ENCODE results near the gene GOLGA6C.

GRCh38 chr15:75224281-75224680, 33.9 kb upstream of the GOLGA6C start:
- TF ChIP-seq CTCF (conservative IDR thresholded peaks at IDR 0.05 in 1 of 2, IDR thresholded peaks at IDR 0.05 in 1 of 2; ENCODE audit: extremely low read depth in 1 of 2, insufficient read depth in 1 of 2, low read depth in 1 of 2, low read length in 2 of 2) (no peak), EZH2 (IDR thresholded peaks at IDR 0.05; ENCODE audit: borderline replicate concordance, low read length) (no peak)

Data from mammary epithelial cell (primary cell).